ENCODE data around the gene PNLIPRP3. TPM values are rescaled to one million over a fixed set of nuclear protein-coding genes. Genes with fewer than 3 reads are reported as not detected.
"Not testable (repeated sequence)": the region's sequence is repeated elsewhere in the genome, so short reads cannot be mapped to it uniquely, and the experiment has no call there.

PNLIPRP3 gene
- total RNA-seq: not detected in 2 replicates

- H3K27me3 ChIP-seq (ENCODE audit: control insufficient read depth, insufficient read depth, low read length): no peaks in the 10 kb centered on the region
- H3K4me3 ChIP-seq (ENCODE audit: low read depth, low read length): no peak within 1 kb of the TSS
- H3K36me3 ChIP-seq (ENCODE audit: control insufficient read depth, insufficient read depth, low read length): no peaks in the 10 kb centered on the region
- TF ChIP-seq, protein P1, sequence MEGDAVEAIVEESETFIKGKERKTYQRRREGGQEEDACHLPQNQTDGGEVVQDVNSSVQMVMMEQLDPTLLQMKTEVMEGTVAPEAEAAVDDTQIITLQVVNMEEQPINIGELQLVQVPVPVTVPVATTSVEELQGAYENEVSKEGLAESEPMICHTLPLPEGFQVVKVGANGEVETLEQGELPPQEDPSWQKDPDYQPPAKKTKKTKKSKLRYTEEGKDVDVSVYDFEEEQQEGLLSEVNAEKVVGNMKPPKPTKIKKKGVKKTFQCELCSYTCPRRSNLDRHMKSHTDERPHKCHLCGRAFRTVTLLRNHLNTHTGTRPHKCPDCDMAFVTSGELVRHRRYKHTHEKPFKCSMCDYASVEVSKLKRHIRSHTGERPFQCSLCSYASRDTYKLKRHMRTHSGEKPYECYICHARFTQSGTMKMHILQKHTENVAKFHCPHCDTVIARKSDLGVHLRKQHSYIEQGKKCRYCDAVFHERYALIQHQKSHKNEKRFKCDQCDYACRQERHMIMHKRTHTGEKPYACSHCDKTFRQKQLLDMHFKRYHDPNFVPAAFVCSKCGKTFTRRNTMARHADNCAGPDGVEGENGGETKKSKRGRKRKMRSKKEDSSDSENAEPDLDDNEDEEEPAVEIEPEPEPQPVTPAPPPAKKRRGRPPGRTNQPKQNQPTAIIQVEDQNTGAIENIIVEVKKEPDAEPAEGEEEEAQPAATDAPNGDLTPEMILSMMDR (IDR thresholded peaks at IDR 0.05; ENCODE audit: insufficient read depth, low read length, poor library complexity, severe bottlenecking): no peak
- DNase-seq (ENCODE audit: low read depth): no peak
Measured at GRCh38 chr10:116427671-116428070, at the start of gene PNLIPRP3. TSS of gene PNLIPRP3 (plus strand) at chr10:116427847. CDS start at chr10:116428013, 166 bp downstream.

DNA sequence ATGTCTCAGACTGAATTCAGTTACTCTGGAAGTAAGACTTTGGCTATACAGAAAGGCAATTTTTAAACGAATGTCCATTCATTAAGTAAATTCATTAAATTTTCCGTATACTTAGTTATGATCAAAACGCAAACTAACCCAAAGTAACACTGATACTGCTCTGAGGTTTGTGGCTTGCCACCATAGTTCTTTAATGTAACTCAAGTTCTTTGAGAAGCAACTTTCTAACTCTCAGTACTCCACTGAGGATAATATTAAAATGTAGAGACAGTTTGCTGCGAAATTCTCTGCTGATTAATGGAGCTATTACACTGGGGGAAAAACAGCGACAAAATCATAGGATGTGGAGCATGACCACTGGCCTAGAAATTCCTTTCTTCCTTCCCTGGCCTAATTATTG is 45.4 kb upstream of the PNLIPRP3 start:
- H3K27me3 ChIP-seq (ENCODE audit: control insufficient read depth, insufficient read depth, low read length): no peaks in the 10 kb centered on the region
- H3K36me3 ChIP-seq (ENCODE audit: control insufficient read depth, insufficient read depth, low read length): no peaks in the 10 kb centered on the region
- DNase-seq (ENCODE audit: low read depth): no peak
- H3K4me3 ChIP-seq (ENCODE audit: low read depth, low read length): no peak overlapping the region
- TF ChIP-seq, protein P1 (IDR thresholded peaks at IDR 0.05; ENCODE audit: insufficient read depth, low read length, poor library complexity, severe bottlenecking): no peak

- TF ChIP-seq, protein P1 (IDR thresholded peaks at IDR 0.05; ENCODE audit: insufficient read depth, low read length, poor library complexity, severe bottlenecking): no peak
- no peak for DNase-seq (ENCODE audit: low read depth)
- Histone ChIP-seq H3K4me3 (ENCODE audit: low read depth, low read length) (no peak overlapping the region), H3K36me3 (ENCODE audit: control insufficient read depth, insufficient read depth, low read length) (no peaks in the 10 kb centered on the region), H3K27me3 (ENCODE audit: control insufficient read depth, insufficient read depth, low read length) (no peaks in the 10 kb centered on the region)
Measured at GRCh38 chr10:116385311-116385710, 42.3 kb upstream of the PNLIPRP3 start.

DNA sequence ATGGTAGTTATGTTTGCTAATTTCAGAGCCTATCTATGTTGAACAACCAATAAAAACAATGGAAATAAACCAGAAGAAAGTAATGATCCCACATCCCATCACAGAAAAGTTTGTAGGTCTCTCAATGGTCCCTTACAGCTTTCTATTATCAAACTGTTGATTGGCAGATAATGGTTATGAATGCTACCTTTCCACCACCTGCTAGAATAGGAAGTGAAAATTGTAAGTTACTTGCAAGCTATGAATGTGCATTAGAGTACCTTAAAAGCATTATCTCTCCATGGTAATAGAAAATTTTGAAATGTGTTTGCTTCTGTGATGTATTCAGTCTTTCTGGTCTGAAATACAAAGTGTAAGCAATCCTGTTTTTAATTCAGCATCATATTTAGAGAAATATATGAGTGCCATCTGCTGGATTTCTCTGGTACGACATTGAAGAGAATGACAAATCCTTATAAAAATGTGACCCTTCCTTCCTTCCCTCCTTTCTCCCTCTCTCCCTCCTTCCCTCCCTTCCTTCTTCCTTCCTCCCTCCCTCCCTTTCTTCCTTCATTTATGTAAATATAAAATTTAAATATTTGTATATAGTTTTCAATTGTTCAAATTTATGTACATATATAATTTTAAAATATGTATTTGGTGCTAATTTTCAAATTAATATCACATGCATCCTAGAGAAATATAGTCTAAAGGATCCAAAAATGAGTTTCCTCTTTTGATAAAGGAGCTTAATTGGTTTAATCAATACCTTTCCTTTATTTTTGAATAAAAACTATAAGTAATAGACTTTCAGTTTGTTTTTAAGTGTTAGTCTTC is 41.4 kb upstream of the PNLIPRP3 start:
- TF ChIP-seq, protein P1 (IDR thresholded peaks at IDR 0.05; ENCODE audit: insufficient read depth, low read length, poor library complexity, severe bottlenecking): peak; percentile 47
- DNase-seq (ENCODE audit: low read depth): peak; percentile 2
- no peaks in the 10 kb centered on the region for H3K27me3 ChIP-seq (ENCODE audit: control insufficient read depth, insufficient read depth, low read length)
- H3K36me3 ChIP-seq (ENCODE audit: control insufficient read depth, insufficient read depth, low read length): no peaks in the 10 kb centered on the region
- H3K4me3 ChIP-seq (ENCODE audit: low read depth, low read length): no peak overlapping the region

DNA sequence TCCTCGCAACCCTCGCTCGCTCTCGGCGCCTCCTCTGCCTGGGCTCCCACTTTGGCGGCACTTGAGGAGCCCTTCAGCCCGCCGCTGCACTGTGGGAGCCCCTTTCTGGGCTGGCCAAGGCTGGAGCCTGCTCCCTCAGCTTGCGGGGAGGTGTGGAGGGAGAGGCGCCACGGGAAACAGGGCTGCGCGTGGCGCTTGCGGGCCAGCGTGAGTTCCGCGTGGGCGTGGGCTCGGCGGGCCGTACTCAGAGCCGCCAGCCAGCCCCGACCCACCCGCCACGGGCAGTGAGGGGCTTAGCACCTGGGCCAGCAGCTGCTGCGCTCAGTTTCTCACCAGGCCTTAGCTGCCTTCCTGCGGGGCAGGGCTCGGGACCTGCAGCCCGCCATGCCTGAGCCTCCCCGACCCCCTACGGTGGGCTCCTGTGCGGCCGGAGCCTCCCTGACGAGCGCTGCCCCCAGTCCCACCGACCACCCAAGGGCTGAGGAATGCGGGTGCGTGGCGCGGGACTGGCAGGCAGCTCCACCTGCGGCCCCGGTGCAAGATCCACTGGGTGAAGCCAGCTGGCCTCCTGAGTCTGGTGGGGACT is 34.3 kb upstream of the PNLIPRP3 start:
- not testable (repeated sequence) for H3K36me3 ChIP-seq (ENCODE audit: control insufficient read depth, insufficient read depth, low read length); DNase-seq (ENCODE audit: low read depth); H3K27me3 ChIP-seq (ENCODE audit: control insufficient read depth, insufficient read depth, low read length); H3K4me3 ChIP-seq (ENCODE audit: low read depth, low read length)

- TF ChIP-seq, protein P1 (IDR thresholded peaks at IDR 0.05; ENCODE audit: insufficient read depth, low read length, poor library complexity, severe bottlenecking): no peak
Measured at GRCh38 chr10:116395223-116395985, 32.2 kb upstream of the PNLIPRP3 start.

More at GRCh38 chr10:116395223-116395985, 32.2 kb upstream of the PNLIPRP3 start:
- Histone ChIP-seq H3K36me3 (ENCODE audit: control insufficient read depth, insufficient read depth, low read length) (no peaks in the 10 kb centered on the region), H3K27me3 (ENCODE audit: control insufficient read depth, insufficient read depth, low read length) (no peaks in the 10 kb centered on the region), H3K4me3 (ENCODE audit: low read depth, low read length) (no peak overlapping the region)
- no peak for DNase-seq (ENCODE audit: low read depth)

Data from kidney epithelial cell (primary cell).